SK-N-SH treated with all-trans-retinoic acid at 6 μM for 48 hours (cell line): ENCODE results near the gene ITGB1BP1.

Source experiments
- CSDC2 ChIP-seq: fragments of 250-450 bp; sonication (Bioruptor Pico); IDR thresholded peaks from 2 replicates; pipeline ENCODE4 v1.5.0; 2020; ENCODE audit warnings: mild to moderate bottlenecking, moderate library complexity
- ESRRG ChIP-seq: fragments of 250-450 bp; sonication (Bioruptor Pico); IDR thresholded peaks from 2 replicates; pipeline ENCODE4 v1.6.1; 2021; ENCODE audit warnings: mild to moderate bottlenecking
- ISL1 ChIP-seq: fragments of 250-450 bp; sonication (Bioruptor Pico); IDR thresholded peaks from 2 replicates; pipeline ENCODE4 v2.1.2; 2022; ENCODE audit warnings: mild to moderate bottlenecking, moderate library complexity
- PPARA ChIP-seq: fragments of 250-450 bp; sonication (Bioruptor Pico); IDR thresholded peaks from 2 replicates; pipeline ENCODE4 v1.5.0; 2020; ENCODE audit warnings: mild to moderate bottlenecking, borderline replicate concordance
- RARB ChIP-seq: fragments of 250-450 bp; sonication (Bioruptor Pico); IDR thresholded peaks from 2 replicates; pipeline ENCODE4 v1.8.0; 2021; ENCODE audit warnings: mild to moderate bottlenecking, moderate library complexity
- TCF4 ChIP-seq: fragments of 250-450 bp; sonication (Bioruptor Pico); IDR thresholded peaks from 2 replicates; pipeline ENCODE4 v1.8.0; 2021; ENCODE audit warnings: mild to moderate bottlenecking, moderate library complexity, borderline replicate concordance
- TOX ChIP-seq: fragments of 250-450 bp; sonication (Bioruptor Pico); IDR thresholded peaks from 2 replicates; pipeline ENCODE4 v1.8.0; 2021; ENCODE audit warnings: mild to moderate bottlenecking, moderate library complexity, borderline replicate concordance
- ZFP3 ChIP-seq: fragments of 250-450 bp; sonication (Bioruptor Pico); IDR thresholded peaks from 2 replicates; pipeline ENCODE4 v1.5.0; 2020; ENCODE audit warnings: mild to moderate bottlenecking, moderate library complexity
- ZNF565 ChIP-seq: fragments of 450-650 bp; formaldehyde crosslinking; conservative IDR thresholded peaks from 2 replicates; pipeline ENCODE4 v1.5.0; 2020; ENCODE audit warnings: low read depth, mild to moderate bottlenecking, moderate library complexity
- TF ChIP-seq, protein P1 (sequence below): fragments of 250-450 bp; sonication (Bioruptor Pico); IDR thresholded peaks from 2 replicates; pipeline ENCODE4 v1.8.0; 2020; ENCODE audit warnings: mild to moderate bottlenecking, moderate library complexity, borderline replicate concordance
- TF ChIP-seq, protein P2 (sequence below): fragments of 250-450 bp; sonication (Bioruptor Pico); IDR thresholded peaks from 2 replicates; pipeline ENCODE4 v1.5.1; 2021; ENCODE audit warnings: mild to moderate bottlenecking, moderate library complexity
- TF ChIP-seq, protein P3 (sequence below): fragments of 250-450 bp; sonication (Bioruptor Pico); IDR thresholded peaks from 2 replicates; pipeline ENCODE4 v1.5.1; 2020; ENCODE audit warnings: low read depth, mild to moderate bottlenecking, moderate library complexity

DNA sequence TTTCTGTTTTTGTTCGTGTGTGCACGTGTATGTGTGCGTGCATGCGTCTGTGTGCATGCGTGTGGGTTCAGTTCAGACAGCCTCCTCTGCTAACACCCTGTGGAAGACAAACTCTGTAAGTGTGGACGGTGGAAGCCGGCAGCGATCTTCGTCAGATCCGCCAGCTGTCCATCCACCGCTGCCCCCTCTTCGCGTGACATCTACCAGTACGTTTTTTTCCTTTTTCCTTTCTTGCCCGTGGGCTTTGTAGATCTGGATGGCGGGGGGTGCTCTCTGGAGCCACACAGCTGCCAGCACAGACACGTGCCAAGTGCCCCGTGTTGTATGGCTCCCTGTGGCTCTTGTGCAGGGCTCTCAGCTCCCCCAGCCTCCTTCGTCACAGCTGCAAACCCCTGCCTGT, 32.3 kb downstream of the ITGB1BP1 start:
- no peak for TF ChIP-seq TCF4 (CRISPR knock-in tag)
- TF ChIP-seq, protein P1, sequence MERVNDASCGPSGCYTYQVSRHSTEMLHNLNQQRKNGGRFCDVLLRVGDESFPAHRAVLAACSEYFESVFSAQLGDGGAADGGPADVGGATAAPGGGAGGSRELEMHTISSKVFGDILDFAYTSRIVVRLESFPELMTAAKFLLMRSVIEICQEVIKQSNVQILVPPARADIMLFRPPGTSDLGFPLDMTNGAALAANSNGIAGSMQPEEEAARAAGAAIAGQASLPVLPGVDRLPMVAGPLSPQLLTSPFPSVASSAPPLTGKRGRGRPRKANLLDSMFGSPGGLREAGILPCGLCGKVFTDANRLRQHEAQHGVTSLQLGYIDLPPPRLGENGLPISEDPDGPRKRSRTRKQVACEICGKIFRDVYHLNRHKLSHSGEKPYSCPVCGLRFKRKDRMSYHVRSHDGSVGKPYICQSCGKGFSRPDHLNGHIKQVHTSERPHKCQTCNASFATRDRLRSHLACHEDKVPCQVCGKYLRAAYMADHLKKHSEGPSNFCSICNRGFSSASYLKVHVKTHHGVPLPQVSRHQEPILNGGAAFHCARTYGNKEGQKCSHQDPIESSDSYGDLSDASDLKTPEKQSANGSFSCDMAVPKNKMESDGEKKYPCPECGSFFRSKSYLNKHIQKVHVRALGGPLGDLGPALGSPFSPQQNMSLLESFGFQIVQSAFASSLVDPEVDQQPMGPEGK, result no peak
- no peak for TF ChIP-seq RARB (CRISPR knock-in tag)
- TF ChIP-seq ESRRG (CRISPR knock-in tag), result no peak
- no peak for TF ChIP-seq ZNF565 (CRISPR knock-in tag)
- TF ChIP-seq, protein P2, sequence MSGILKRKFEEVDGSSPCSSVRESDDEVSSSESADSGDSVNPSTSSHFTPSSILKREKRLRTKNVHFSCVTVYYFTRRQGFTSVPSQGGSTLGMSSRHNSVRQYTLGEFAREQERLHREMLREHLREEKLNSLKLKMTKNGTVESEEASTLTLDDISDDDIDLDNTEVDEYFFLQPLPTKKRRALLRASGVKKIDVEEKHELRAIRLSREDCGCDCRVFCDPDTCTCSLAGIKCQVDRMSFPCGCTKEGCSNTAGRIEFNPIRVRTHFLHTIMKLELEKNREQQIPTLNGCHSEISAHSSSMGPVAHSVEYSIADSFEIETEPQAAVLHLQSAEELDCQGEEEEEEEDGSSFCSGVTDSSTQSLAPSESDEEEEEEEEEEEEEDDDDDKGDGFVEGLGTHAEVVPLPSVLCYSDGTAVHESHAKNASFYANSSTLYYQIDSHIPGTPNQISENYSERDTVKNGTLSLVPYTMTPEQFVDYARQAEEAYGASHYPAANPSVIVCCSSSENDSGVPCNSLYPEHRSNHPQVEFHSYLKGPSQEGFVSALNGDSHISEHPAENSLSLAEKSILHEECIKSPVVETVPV (CRISPR knock-in tag), result no peak
- TF ChIP-seq ZFP3 (CRISPR knock-in tag), result no peak
- TF ChIP-seq PPARA (CRISPR knock-in tag), result no peak
- TF ChIP-seq, protein P3, sequence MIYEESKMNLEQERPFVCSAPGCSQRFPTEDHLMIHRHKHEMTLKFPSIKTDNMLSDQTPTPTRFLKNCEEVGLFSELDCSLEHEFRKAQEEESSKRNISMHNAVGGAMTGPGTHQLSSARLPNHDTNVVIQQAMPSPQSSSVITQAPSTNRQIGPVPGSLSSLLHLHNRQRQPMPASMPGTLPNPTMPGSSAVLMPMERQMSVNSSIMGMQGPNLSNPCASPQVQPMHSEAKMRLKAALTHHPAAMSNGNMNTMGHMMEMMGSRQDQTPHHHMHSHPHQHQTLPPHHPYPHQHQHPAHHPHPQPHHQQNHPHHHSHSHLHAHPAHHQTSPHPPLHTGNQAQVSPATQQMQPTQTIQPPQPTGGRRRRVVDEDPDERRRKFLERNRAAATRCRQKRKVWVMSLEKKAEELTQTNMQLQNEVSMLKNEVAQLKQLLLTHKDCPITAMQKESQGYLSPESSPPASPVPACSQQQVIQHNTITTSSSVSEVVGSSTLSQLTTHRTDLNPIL (CRISPR knock-in tag), result no peak
- no peak for TF ChIP-seq CSDC2 (CRISPR knock-in tag)
- TF ChIP-seq ISL1 (CRISPR knock-in tag), result no peak
- no peak for TF ChIP-seq TOX (CRISPR knock-in tag)
